Activated naive CD8-positive, alpha-beta T cell treated with anti-CD3 and anti-CD28 coated beads for 36 hours (primary cell): ENCODE measurements around the gene LTB. TPM values are rescaled to one million over a fixed set of nuclear protein-coding genes. Genes with fewer than 3 reads are reported as not detected.
"Not testable (repeated sequence)": the region's sequence is repeated elsewhere in the genome, so short reads cannot be mapped to it uniquely, and the experiment has no call there.

Experiments used
- DNase-seq: peaks from one replicate; pipeline ENCODE4 v3.0.0; 2021
- H3K27ac Mint-ChIP-seq: one replicate; pipeline ENCODE4 v1.8.0; 2022; ENCODE audit warnings: mild to moderate bottlenecking, moderate library complexity, mixed read lengths
- H3K27me3 Mint-ChIP-seq: one replicate; pipeline ENCODE4 v1.8.0; 2022; ENCODE audit warnings: mild to moderate bottlenecking, mixed read lengths
- H3K36me3 Mint-ChIP-seq: one replicate; pipeline ENCODE4 v1.8.0; 2021; ENCODE audit warnings: mild to moderate bottlenecking, mixed read lengths
- H3K4me1 Mint-ChIP-seq: one replicate; pipeline ENCODE4 v1.8.0; 2021; ENCODE audit warnings: mixed read lengths
- H3K4me3 Mint-ChIP-seq: one replicate; pipeline ENCODE4 v1.8.0; 2022; ENCODE audit warnings: mild to moderate bottlenecking, moderate library complexity, mixed read lengths
- H3K9me3 Mint-ChIP-seq: one replicate; pipeline ENCODE4 v1.8.0; 2022; ENCODE audit warnings: mixed read lengths
- total RNA-seq, 2 experiments: library from RNA; stranded (reverse); gene quantifications; one replicate each; pipeline ENCODE4 v1.2.3, GENCODE V29; 2021

Gene LTB
- total RNA-seq, 2 experiments from 2014 or later: 273 TPM

DNA sequence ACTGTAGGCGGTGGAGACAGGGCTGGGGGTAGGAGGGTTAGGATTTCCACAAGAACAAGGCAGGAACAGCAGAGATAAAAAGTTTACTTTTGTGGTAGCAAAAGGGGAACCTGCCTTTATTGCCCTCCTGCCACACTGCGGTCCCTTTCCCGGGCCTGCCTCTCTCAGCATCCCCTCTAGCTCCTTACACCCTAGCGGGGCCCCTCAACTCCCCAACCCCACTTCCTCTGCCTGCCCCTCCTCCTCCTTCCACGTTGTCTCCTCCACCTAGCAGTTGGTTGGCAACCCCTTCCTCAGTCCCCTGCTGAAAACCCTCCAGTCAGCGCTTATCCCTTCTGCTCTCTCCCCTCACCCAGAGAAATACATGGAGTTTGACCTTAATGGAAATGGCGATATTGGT, 33.5 kb upstream of the LTB start:
- H3K4me1 Mint-ChIP-seq: peaks cover 38% of the 10 kb centered on the region
- DNase-seq: peak; percentile 47
- H3K27ac Mint-ChIP-seq: peak overlapping the region; percentile 92
- H3K27me3 Mint-ChIP-seq: peaks cover 4% of the 10 kb centered on the region
- peaks cover 22% of the 10 kb centered on the region for H3K36me3 Mint-ChIP-seq
- H3K9me3 Mint-ChIP-seq: no peaks in the 10 kb centered on the region
- peak overlapping the region; percentile 90 for H3K4me3 Mint-ChIP-seq

DNA sequence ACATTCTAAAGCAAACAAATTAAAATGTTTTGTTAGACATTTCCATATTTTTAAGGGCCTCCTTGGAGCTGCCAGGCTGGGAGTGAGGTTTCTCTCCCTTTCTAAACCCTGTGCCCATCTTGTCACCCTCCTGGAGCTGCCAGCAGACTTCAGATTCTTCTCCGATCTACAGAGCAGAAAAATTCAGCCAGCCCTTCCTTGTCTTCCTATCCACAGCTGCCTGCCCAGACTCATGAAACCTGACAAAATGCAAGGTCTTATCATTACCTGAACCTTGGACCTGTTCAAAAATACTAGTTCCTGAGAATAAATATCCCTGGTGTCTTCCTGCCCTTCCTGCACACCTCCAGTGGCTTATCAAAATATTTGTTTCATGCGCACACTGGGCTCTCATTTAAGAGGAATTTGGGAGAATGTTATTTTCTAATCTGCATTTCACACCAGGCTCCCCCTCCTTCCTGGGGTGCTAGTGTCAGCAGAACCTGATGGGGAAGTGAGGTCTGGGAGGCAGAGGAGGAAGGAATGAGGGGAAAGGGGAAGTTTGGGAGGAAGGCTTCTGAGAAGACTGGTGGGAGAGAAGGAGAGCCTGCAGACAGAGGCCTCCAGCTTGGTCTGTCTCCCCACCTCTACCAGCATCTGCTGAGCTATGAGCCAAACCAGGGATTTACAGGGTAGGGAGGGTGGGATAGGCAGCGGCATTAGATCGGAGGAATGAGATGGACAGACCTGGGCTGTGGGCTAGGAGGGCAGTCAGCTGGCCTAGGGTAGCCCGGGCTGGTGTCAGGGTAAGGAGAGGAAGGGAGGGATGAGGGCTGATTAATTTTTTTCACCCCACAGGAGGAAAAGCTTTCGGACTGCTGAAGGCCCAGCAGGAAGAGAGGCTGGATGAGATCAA, 32.7 kb upstream of the LTB start, which contains the start of gene AIF1:
TSS of gene AIF1 (plus strand) at position 551 of the 895 bp plus-strand sequence. CDS start at position 647, 96 bp downstream.
- no peak for DNase-seq
- peaks cover 22% of the 10 kb centered on the region for H3K36me3 Mint-ChIP-seq
- peak within 1 kb of the TSS; percentile 90 for H3K4me3 Mint-ChIP-seq
- H3K4me1 Mint-ChIP-seq: peaks cover 38% of the 10 kb centered on the region
- peak within 1 kb of the TSS; percentile 92 for H3K27ac Mint-ChIP-seq
- H3K9me3 Mint-ChIP-seq: no peaks in the 10 kb centered on the region
- H3K27me3 Mint-ChIP-seq: no peaks in the 10 kb centered on the region

DNA sequence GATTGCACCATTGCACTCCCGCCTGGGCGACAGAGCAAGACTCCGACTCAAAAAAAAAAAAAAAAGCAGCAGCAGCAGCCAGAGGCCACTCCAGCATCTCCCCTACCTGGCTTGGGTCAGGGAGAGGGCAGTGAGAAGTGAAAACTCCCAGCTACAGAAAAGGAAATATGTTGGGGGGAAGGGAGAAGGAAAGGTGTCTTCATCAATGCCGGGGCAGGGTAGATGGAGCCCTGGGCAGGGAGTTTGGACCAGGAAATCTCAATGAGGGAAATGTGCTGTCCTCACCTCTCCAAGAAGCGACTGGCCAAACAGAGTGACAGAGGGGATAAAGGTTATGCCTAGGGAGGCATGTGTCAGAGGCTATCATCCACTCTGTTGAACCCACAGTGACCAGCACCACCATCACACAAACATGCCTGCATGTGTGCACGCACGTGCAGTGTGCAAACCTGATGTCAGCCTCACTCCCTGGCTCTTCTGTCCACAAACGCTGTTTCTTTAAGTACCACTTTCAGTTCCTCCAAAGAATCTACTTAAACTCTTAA, 31.9 kb upstream of the LTB start:
- Mint-ChIP-seq H3K4me3 (no peak overlapping the region), H3K27me3 (no peaks in the 10 kb centered on the region), H3K36me3 (peaks cover 17% of the 10 kb centered on the region), H3K9me3 (no peaks in the 10 kb centered on the region), H3K4me1 (peaks cover 36% of the 10 kb centered on the region), H3K27ac (no peak overlapping the region)
- no peak for DNase-seq

DNA sequence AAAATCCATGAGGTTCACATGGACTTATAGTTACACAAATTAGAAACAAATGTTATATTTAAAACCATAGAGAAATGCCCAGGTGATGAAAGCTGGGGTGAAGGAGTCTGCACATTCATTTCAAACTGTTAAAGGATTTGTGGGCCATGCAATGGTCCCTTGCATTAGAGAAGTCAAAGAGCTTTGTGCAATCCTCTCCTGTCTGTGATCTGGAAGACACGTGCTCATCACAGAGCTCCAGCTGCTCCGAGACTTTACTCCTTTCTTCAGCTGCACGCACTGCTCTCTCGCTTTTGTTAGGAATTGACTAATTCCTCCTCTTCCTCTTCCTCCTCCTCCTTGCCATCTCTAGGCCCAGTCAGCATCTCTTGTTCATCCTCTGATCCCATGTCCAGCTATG, 28.7 kb upstream of the LTB start:
- no peak overlapping the region for H3K27ac Mint-ChIP-seq
- no peaks in the 10 kb centered on the region for H3K9me3 Mint-ChIP-seq
- H3K36me3 Mint-ChIP-seq: peaks cover under 1% of the 10 kb centered on the region
- no peak overlapping the region for H3K4me3 Mint-ChIP-seq
- DNase-seq: no peak
- no peaks in the 10 kb centered on the region for H3K27me3 Mint-ChIP-seq
- peaks cover 18% of the 10 kb centered on the region for H3K4me1 Mint-ChIP-seq

DNA sequence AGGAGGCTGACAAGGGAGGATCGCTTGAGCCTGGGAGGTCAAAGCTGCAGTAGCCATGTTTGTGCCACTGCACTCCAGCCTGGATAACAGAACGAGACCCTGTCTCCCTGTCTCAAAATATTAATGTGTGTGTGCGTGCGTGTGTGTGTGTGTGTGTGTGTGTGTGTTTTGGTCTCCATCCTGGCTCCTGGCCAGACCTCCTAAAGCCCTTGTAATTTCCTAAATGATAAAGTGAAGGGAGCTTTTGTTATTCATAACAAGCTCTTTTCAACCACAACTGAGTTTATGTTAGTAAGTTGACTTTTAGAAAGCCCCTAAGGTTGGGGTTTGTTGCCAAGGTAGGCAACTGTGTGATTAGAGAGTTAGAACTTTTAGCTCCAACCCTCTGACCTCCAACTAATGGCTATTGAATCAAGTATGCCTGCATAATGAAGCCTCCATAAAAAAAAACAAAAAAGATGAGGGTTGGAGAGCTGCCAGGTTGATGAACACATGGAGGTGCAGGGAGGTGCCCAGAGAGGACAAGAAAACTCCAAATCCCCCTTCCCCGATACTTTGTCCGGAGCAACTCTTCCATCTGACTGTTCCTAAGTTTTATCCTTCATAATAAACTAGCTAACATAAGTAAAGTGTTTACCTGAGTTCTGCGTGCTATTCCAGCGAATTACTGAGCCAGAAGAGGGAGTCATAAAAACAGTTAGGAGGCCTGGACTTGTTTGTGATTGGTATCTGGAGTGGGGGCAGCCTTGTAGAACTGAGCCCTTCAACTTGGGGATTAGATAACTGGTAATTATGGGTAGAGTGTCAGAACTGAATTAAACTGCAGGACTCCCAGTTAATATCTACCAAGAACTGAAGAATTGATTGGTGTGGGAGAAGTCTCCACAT, 27.5 kb upstream of the LTB start:
- DNase-seq: no peak
- H3K27ac Mint-ChIP-seq: no peak overlapping the region

DNA sequence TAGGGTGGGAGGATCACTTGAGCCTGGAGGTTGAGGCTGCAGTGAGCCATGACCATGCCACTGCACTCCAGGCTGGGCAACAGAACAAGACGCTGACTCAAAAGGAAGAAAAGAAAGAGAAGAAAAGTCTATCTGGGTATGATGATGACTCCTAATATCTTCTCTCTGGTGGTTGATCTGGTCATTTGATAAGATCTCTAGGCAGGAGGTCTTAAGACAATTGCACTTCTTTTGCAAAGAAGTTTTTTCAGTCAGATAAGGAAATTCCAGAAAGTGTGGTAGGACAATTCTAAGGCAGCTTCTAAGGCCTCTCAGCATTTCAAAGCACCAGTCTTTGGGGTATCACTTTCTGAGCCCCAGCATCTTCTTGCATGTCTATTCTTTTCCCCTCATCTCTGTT, 25.1 kb upstream of the LTB start:
- H3K9me3 Mint-ChIP-seq: no peaks in the 10 kb centered on the region
- H3K4me1 Mint-ChIP-seq: no peaks in the 10 kb centered on the region
- no peaks in the 10 kb centered on the region for H3K36me3 Mint-ChIP-seq
- H3K27me3 Mint-ChIP-seq: no peaks in the 10 kb centered on the region
- no peak overlapping the region for H3K27ac Mint-ChIP-seq
- DNase-seq: no peak
- no peak overlapping the region for H3K4me3 Mint-ChIP-seq

More for the DNA sequence above, 27.5 kb upstream of the LTB start:
- no peaks in the 10 kb centered on the region for H3K9me3 Mint-ChIP-seq
- no peaks in the 10 kb centered on the region for H3K27me3 Mint-ChIP-seq
- H3K4me1 Mint-ChIP-seq: peaks cover 6% of the 10 kb centered on the region
- H3K4me3 Mint-ChIP-seq: no peak overlapping the region
- no peaks in the 10 kb centered on the region for H3K36me3 Mint-ChIP-seq

DNA sequence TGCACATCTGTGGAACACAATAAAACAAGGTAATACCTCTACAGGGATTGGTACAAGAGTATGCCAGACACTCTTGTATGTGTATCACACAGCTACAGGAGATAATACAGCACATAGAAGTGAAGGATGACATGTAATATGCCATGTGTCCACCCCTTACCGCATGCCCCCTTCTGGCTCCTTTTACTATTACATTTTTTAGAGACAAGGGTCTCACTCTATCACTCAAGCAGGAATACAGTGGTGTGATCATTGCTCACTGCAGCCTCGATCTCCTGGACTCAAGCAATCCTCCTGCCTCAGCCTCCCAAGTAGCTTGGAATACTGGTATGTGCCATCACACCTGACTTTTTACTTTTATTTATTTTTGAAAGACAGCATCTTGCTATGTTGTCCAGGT, 14.8 kb upstream of the LTB start:
- DNase-seq: no peak
- no peaks in the 10 kb centered on the region for H3K9me3 Mint-ChIP-seq

DNA sequence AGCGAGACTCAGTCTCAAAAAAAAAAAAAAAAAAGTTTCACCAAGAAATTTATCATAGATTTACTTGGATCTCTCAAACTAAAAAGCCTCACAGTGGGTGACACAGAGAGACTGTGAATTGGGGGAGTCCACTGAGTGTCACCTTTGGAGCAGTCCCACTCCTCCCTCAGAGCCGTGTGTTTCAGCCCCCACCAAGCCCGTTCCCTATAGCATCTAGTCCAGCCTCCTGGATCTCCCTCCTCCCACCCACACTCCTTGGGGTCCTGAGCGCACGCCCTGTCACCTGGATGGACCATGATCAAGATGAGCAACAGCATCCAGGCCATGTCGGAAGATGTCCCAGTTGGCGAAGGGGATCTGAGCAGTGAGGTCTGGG, 10.2 kb upstream of the LTB start:
- peak overlapping the region; percentile 76 for H3K4me3 Mint-ChIP-seq
- H3K36me3 Mint-ChIP-seq: peaks cover 11% of the 10 kb centered on the region
- no peaks in the 10 kb centered on the region for H3K27me3 Mint-ChIP-seq
- peak overlapping the region; percentile 89 for H3K27ac Mint-ChIP-seq
- DNase-seq: no peak
- peaks cover 51% of the 10 kb centered on the region for H3K4me1 Mint-ChIP-seq
- no peaks in the 10 kb centered on the region for H3K9me3 Mint-ChIP-seq

More for the DNA sequence above, 14.8 kb upstream of the LTB start:
- peak overlapping the region; percentile 4 for H3K27ac Mint-ChIP-seq
- peaks cover 40% of the 10 kb centered on the region for H3K4me1 Mint-ChIP-seq
- H3K36me3 Mint-ChIP-seq: no peaks in the 10 kb centered on the region
- no peak overlapping the region for H3K4me3 Mint-ChIP-seq
- no peaks in the 10 kb centered on the region for H3K27me3 Mint-ChIP-seq

DNA sequence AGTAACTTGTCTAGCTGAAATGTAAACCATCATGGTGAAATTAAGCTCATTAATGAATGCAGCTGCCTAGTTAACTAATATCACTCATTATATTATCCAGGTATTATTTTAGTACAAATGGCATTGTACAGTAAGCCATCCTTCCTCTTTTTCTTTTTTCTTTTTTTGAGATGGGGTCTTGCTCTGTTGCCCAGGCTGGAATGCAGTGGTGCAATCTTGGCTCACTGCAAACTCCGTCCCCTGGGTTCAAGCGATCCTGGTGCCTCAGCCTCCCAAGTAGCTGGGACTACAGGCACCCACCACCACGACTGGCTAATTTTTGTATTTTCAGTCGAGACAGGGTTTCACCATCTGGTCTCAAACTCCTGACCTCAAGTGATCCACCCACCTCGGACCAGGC, 8.5 kb upstream of the LTB start:
- Mint-ChIP-seq H3K27ac (peak overlapping the region; percentile 42), H3K4me1 (peaks cover 59% of the 10 kb centered on the region), H3K36me3 (peaks cover 11% of the 10 kb centered on the region)
- not testable (repeated sequence) for H3K4me3 Mint-ChIP-seq, H3K9me3 Mint-ChIP-seq, H3K27me3 Mint-ChIP-seq, DNase-seq

DNA sequence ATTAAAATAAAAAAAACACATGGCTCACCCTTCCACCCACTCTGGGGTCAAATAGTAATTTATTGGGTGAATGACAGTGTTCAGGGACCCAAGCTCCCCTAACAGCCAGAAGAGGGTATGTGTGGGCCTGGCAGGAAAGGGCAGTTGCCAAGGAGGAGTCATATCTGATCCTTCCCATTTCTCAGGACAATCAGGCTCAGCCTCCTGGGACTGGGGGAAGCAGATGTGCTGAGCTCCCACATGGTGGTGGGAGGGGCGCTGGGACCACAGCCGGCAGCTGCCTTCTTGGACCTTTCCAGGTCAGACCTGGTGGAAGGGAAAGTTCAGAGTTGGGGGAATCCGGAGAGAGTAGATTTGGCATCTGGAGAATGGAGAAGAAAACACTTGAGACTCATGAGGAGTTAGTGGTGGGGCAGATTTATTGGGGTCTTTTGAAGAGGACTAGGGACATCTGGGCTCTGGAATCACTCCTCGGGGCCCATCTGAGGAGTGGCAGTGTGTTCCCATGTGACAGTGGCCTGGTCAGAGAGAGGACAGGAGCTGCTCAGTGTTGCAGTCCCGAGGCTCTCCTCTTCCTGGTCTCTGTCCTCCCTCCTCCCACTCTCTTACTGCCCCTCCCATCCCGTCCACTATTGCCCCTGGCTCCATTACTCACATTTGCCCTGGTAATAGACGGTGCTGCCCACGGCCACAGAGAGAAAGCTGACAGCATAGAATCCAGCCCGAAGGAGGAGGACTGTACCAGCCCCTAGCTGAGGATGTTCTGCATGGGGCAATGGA, 6.8 kb upstream of the LTB start:
- Mint-ChIP-seq H3K27me3 (no peaks in the 10 kb centered on the region), H3K36me3 (peaks cover 14% of the 10 kb centered on the region), H3K27ac (peak overlapping the region; percentile 59), H3K4me3 (peak overlapping the region; percentile 33), H3K9me3 (no peaks in the 10 kb centered on the region), H3K4me1 (peaks cover 62% of the 10 kb centered on the region)
- DNase-seq: no peak

DNA sequence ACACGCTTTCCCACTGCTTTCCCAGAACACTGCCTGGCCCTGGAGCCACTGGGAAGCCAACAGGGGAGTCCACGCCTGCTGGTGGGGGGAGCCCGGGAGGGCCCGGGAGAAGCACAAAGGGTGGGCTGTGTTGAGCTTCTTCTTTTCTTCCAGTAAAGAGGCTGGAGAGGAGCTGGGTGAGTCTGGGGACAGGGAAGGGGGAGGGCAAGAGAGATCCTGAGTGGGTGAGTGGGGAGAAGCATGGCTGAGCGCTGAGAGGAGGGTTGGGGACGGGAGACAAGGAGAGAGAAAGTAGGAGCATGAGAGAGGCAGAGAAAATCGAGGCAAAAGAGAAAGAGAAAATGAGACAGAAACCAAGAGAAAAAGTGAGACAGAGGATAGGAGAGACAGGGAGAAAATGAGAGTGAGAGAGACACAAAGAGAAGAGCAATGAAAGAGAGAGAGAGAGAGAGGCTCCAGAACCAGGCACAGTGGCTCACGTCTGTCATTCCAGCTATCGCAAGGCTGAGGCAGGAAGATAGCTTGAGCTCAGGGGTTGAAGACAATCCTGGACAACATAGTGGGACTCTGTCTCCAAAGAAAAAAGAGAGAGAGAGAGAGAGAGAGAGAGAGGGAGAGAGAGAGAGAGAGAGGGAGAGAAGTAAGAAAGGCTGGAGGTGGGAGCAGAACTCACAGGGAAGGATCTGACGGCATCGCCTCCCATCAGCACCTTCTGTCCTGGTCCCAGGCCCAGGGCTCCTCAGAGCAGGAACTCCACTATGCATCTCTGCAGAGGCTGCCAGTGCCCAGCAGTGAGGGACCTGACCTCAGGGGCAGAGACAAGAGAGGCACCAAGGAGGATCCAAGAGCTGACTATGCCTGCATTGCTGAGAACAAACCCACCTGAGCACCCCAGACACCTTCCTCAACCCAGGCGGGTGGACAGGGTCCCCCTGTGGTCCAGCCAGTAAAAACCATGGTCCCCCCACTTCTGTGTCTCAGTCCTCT, 5.9 kb upstream of the LTB start:
- no peaks in the 10 kb centered on the region for H3K9me3 Mint-ChIP-seq
- H3K4me1 Mint-ChIP-seq: peaks cover 61% of the 10 kb centered on the region
- no peaks in the 10 kb centered on the region for H3K27me3 Mint-ChIP-seq
- H3K27ac Mint-ChIP-seq: peak overlapping the region; percentile 91
- H3K4me3 Mint-ChIP-seq: peak overlapping the region; percentile 78
- DNase-seq: no peak
- H3K36me3 Mint-ChIP-seq: peaks cover 15% of the 10 kb centered on the region

DNA sequence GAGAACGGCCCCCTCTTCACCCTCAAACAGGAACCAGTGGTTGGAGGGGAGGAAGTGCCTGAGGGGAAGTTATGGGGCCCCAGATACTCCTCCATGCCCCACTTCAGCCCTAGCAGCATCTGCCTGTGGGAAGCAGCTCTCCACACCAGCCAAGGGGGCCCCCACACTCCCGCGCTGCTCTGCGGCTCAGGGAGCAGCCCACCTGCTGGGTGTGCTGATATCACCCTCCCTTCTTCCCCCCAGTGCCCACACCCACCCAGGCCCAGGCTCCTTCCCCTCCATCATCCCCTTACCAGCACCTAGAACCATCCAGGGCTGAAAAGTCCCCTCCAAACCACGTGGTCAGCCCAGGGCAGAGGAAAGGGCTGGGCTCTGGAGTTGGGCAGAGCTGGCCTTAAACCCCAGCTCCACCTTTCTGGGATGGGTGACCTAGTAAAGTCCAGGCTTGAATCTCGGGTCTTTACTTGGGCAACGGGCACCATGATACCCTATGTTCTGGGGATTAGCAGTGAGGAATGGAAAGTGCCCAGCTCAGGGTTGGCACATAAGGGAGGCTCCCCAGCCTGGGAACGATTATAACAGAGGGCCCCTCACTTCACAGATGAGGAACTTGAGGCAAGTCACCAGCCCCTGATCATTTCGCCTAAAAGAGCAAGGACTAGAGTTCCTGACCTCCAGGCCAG, 4.5 kb upstream of the LTB start:
- Mint-ChIP-seq H3K9me3 (no peaks in the 10 kb centered on the region), H3K36me3 (peaks cover 22% of the 10 kb centered on the region), H3K27ac (peak overlapping the region; percentile 96), H3K4me1 (peaks cover 56% of the 10 kb centered on the region), H3K27me3 (no peaks in the 10 kb centered on the region), H3K4me3 (peak overlapping the region; percentile 78)
- peak; percentile 45 for DNase-seq

DNA sequence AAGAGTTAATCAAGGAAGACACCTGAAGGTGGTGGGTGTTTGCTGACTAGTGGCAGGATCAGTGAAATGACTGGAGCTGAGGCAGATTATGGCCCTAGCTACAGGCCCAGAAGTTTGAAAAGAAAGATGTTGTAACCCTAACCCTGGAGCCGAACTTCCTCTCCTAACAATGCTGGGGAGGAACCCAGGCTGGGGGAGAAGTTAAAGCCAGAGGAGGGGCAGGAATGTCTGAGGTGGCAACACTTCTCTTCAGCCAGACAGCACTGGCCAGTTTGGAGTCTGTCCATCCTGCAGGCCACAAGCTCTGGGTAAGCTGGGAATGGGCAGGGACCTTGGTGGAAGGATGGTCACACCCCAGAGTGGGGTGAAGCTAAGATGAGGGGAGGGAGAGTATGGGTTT, 3.8 kb upstream of the LTB start, which contains the start of gene LST1:
TSS of gene LST1 (plus strand) at position 270 of the 400 bp plus-strand sequence. CDS start 1,023 bp downstream, outside the sequence.
- Mint-ChIP-seq H3K9me3 (no peaks in the 10 kb centered on the region), H3K4me3 (peak within 1 kb of the TSS; percentile 78), H3K4me1 (peaks cover 53% of the 10 kb centered on the region), H3K27ac (peak within 1 kb of the TSS; percentile 96), H3K27me3 (no peaks in the 10 kb centered on the region), H3K36me3 (peaks cover 29% of the 10 kb centered on the region)
- no peak for DNase-seq
